Activated B cell treated with CpG ODN at 0.5 μM for 24 hours (primary cell): ENCODE data around the gene WAC. TPM values are rescaled to one million over a fixed set of nuclear protein-coding genes. Genes with fewer than 3 reads are reported as not detected.
A peak's percentile ranks its signal among the peaks of the same experiment; 100 is the strongest.
"Not testable (repeated sequence)": the region's sequence is repeated elsewhere in the genome, so short reads cannot be mapped to it uniquely, and the experiment has no call there.

Experiments
- ATAC-seq: fragments of 200-7000 bp; cut with Tn5 transposase; one replicate; pipeline ENCODE4 v1.10.0; 2021; ENCODE audit warnings: low read depth, mild to moderate bottlenecking, moderate library complexity
- CTCF ChIA-PET: fragments of 350-600 bp; sonication (Branson Sonifier 250); formaldehyde crosslinking; loops from one replicate; lab custom pipeline; 2021; ENCODE audit warnings: antibody characterized with exemption; lab: Charles Lee
- POLR2A ChIA-PET: fragments of 350-600 bp; sonication (Branson Sonifier 250); formaldehyde crosslinking; loops from one replicate; lab custom pipeline; 2021; ENCODE audit warnings: antibody characterized with exemption; lab: Charles Lee
- DNase-seq: peaks from one replicate; pipeline ENCODE4 v3.0.0; 2022
- H3K27ac Mint-ChIP-seq: one replicate; pipeline ENCODE4 v1.8.0; 2020; ENCODE audit warnings: mixed read lengths
- H3K27me3 Mint-ChIP-seq: one replicate; pipeline ENCODE4 v1.8.0; 2021; ENCODE audit warnings: mixed read lengths
- H3K36me3 Mint-ChIP-seq: one replicate; pipeline ENCODE4 v1.8.0; 2021; ENCODE audit warnings: low read depth, mixed read lengths
- H3K4me1 Mint-ChIP-seq: one replicate; pipeline ENCODE4 v1.8.0; 2021; ENCODE audit warnings: mixed read lengths
- H3K4me3 Mint-ChIP-seq: one replicate; pipeline ENCODE4 v1.8.0; 2020; ENCODE audit warnings: mild to moderate bottlenecking, mixed read lengths
- H3K9me3 Mint-ChIP-seq: one replicate; pipeline ENCODE4 v1.8.0; 2020; ENCODE audit warnings: mixed read lengths
- intact Hi-C: fragments of 100-400 bp; cut with micrococcal nuclease; formaldehyde crosslinking; loops from one replicate; pipeline ENCODE4 v1.15.1; 2024
- total RNA-seq: library from RNA; stranded (reverse); gene quantifications from 2 replicates; pipeline ENCODE4 v1.2.3, GENCODE V29; 2022
- TF ChIP-seq, protein P1 (sequence below): fragments of 200-600 bp; IDR thresholded peaks from one replicate; pipeline ENCODE4 v1.8.0; 2022; ENCODE audit warnings: antibody characterized with exemption, mild to moderate bottlenecking

Gene WAC
- total RNA-seq, 1 donor from 2014 or later, result 159 TPM

DNA sequence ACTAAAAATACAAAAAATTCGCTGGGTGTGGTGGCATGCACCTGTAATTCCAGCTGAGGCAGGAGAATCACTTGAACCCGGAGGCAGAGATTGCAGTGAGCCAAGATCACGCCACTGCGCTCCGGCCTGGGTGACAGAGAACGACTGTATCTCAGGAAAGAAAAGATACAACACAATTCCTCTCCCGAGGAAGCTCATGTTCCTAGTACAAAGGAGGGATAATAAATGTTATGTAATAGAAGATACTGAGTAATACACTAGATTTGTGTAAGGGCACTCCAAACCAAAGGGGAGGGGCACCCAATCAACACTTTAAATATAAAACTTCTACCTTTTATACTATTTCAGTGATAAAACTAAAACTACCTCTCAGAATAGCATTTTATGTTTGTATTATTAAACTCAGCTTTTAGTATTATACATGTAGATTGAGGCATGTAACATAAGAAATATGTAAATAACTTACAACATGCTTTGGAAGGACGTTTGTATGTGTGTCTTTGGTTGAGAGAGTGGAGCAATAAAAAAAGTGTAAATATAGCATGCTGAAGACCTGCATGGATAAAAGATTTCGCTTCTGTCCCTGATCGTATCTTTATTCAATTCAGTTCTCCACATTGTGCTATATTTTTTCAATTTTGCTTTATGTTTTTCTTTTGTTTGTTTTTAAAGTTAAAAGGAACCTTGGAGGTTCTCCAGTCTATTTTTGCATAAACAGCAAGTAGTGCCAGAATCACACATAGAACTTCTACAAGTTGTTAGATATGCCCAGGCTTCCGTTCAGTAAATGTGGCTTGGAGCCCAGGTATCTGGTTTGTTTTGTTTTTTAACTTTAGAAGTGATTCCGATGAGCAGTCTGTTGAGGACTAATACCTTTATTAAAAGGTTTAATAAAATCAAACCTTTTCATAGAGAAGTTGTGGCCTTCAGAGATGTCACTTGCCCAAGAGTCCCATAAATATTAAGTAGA is 71.9 kb downstream of the WAC start:
- POLR2A ChIA-PET, result no interaction called here
- H3K9me3 Mint-ChIP-seq, result no peaks in the 10 kb centered on the region
- H3K36me3 Mint-ChIP-seq, result peaks cover 71% of the 10 kb centered on the region
- TF ChIP-seq, protein P1, sequence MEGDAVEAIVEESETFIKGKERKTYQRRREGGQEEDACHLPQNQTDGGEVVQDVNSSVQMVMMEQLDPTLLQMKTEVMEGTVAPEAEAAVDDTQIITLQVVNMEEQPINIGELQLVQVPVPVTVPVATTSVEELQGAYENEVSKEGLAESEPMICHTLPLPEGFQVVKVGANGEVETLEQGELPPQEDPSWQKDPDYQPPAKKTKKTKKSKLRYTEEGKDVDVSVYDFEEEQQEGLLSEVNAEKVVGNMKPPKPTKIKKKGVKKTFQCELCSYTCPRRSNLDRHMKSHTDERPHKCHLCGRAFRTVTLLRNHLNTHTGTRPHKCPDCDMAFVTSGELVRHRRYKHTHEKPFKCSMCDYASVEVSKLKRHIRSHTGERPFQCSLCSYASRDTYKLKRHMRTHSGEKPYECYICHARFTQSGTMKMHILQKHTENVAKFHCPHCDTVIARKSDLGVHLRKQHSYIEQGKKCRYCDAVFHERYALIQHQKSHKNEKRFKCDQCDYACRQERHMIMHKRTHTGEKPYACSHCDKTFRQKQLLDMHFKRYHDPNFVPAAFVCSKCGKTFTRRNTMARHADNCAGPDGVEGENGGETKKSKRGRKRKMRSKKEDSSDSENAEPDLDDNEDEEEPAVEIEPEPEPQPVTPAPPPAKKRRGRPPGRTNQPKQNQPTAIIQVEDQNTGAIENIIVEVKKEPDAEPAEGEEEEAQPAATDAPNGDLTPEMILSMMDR, result no peak
- H3K27me3 Mint-ChIP-seq, result no peaks in the 10 kb centered on the region
- H3K27ac Mint-ChIP-seq, result no peak overlapping the region
- no peak for ATAC-seq
- intact Hi-C loops, result loop anchor here (5.0 kb wide), 1 partner anchor 303 kb away; the partner anchor contains the start of gene MPP7
- no peak for DNase-seq
- H3K4me3 Mint-ChIP-seq, result no peak overlapping the region
- CTCF ChIA-PET, result no interaction called here
- H3K4me1 Mint-ChIP-seq, result peaks cover 22% of the 10 kb centered on the region

GRCh38 chr10:28606568-28606967 is 73.7 kb downstream of the WAC start:
- peaks cover 75% of the 10 kb centered on the region for H3K36me3 Mint-ChIP-seq
- H3K4me1 Mint-ChIP-seq, result peaks cover 22% of the 10 kb centered on the region
- TF ChIP-seq, protein P1, result no peak
- no peaks in the 10 kb centered on the region for H3K9me3 Mint-ChIP-seq
- no peak overlapping the region for H3K4me3 Mint-ChIP-seq
- DNase-seq, result no peak
- peak overlapping the region; percentile 31 for H3K27ac Mint-ChIP-seq
- ATAC-seq, result no peak
- ChIA-PET CTCF (interaction anchor here (2.4 kb wide), 1 partner anchor 22 kb away, joined by 6 read pairs; no protein-coding TSS in a partner anchor), POLR2A (no interaction called here)
- H3K27me3 Mint-ChIP-seq, result no peaks in the 10 kb centered on the region
- intact Hi-C loops, result loop anchor here (5.0 kb wide), 1 partner anchor 304 kb away; the partner anchor contains the start of gene MPP7

DNA sequence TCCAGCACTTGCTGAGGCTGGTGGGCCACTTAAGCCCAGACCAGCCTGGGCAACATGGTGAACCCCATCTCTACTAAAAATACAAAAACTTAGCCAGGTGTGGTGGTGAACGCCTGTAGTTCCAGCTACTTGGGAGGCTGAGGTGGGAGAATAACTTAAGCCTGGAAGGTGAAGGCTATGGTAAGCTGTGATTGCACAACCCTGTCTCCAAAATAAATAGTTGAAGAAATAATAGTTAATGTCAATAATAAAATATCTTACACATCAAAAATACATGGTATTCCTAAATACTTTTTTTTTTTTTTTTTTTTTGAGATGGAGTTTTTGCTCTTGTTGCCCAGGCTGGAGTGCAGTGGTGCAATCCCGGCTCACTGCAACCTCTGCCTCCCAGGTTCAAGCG is 76.7 kb downstream of the WAC start:
- H3K4me1 Mint-ChIP-seq, result peaks cover 22% of the 10 kb centered on the region
- DNase-seq, H3K27ac Mint-ChIP-seq, H3K4me3 Mint-ChIP-seq, H3K9me3 Mint-ChIP-seq, CTCF ChIA-PET, ATAC-seq, H3K27me3 Mint-ChIP-seq: not testable (repeated sequence)
- H3K36me3 Mint-ChIP-seq, result peaks cover 84% of the 10 kb centered on the region
- POLR2A ChIA-PET, result interaction anchor here (0.7 kb wide), 1 partner anchor 76 kb away, joined by 13 read pairs; no protein-coding TSS in a partner anchor
- intact Hi-C loops, result loop anchor here (5.0 kb wide), 1 partner anchor 307 kb away; the partner anchor contains the start of gene MPP7

DNA sequence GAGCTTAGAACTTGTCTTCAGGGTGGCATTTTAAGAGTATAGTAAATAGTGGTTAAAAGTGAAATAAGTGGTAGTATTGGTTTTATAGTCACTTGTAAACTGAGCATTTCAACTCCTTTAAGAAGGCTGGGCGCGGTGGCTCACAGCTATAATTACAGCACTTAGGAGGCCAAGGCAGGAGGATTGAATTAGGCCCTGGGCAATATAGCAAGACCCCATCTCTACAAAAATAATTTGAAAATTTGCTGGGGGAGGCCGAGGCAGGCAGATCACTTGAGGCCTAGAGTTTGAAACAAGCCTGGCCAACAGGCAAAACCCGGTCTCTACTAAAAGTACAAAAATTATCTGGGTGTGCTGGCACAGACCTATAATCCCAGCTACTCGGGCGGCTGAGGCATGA is 80.0 kb downstream of the WAC start:
- H3K27me3 Mint-ChIP-seq, result no peaks in the 10 kb centered on the region
- ChIA-PET CTCF (no interaction called here), POLR2A (no interaction called here)
- no peaks in the 10 kb centered on the region for H3K9me3 Mint-ChIP-seq
- H3K4me3 Mint-ChIP-seq, result no peak overlapping the region
- TF ChIP-seq, protein P1, result no peak
- peaks cover 87% of the 10 kb centered on the region for H3K36me3 Mint-ChIP-seq
- no peak for ATAC-seq
- no peaks in the 10 kb centered on the region for H3K4me1 Mint-ChIP-seq
- intact Hi-C loops, result no loop called here
- DNase-seq, result no peak
- no peak overlapping the region for H3K27ac Mint-ChIP-seq

DNA sequence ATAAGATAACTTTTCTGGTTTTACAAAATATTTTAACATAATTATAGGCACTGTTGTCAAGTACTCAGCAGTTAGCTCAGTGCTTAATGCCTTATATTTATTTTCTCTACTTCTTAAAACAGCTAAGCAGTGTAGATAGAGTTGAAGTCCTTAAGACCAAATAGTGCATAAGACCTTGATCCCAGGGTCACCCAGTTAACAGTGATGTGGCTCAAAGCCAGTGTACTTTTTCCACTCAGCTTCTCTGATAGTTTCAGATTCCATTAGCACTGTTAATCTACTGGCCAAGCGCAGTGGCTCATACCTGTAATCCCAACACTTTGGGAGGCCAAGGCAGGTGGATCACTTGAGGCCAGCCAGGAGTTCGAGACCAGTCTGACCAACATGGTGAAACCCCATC is 83.6 kb downstream of the WAC start:
- ChIA-PET POLR2A (no interaction called here), CTCF (no interaction called here)
- TF ChIP-seq, protein P1, result no peak
- Mint-ChIP-seq H3K27ac (no peak overlapping the region), H3K9me3 (no peaks in the 10 kb centered on the region), H3K36me3 (peaks cover 82% of the 10 kb centered on the region), H3K4me3 (no peak overlapping the region), H3K4me1 (no peaks in the 10 kb centered on the region), H3K27me3 (no peaks in the 10 kb centered on the region)
- ATAC-seq, result no peak
- DNase-seq, result no peak
- intact Hi-C loops, result no loop called here
